Muscle of leg (tissue), 11 donors: ENCODE data around the gene PAX6. TPM values are rescaled to one million over a fixed set of nuclear protein-coding genes. Genes with fewer than 3 reads are reported as not detected.
"Not testable (repeated sequence)": the region's sequence is repeated elsewhere in the genome, so short reads cannot be mapped to it uniquely, and the experiment has no call there.

ENCODE experiments used
- DNase-seq: peaks from one replicate; pipeline ENCODE4 v3.0.0; 2013
- H3K27ac ChIP-seq: one replicate; pipeline ENCODE4 v1.5.1; 2013; ENCODE audit warnings: mild to moderate bottlenecking, low read length, control low read depth
- H3K27me3 ChIP-seq: one replicate; pipeline ENCODE4 v1.6.1; 2013; ENCODE audit warnings: low read length; ENCODE audit not compliant: control insufficient read depth, insufficient read depth
- H3K36me3 ChIP-seq: one replicate; pipeline ENCODE4 v1.6.1; 2013; ENCODE audit warnings: low read length; ENCODE audit not compliant: control insufficient read depth, insufficient read depth
- H3K4me1 ChIP-seq: one replicate; pipeline ENCODE4 v1.6.1; 2013; ENCODE audit warnings: low read length; ENCODE audit not compliant: control insufficient read depth, insufficient read depth
- H3K4me3 ChIP-seq: one replicate; pipeline ENCODE4 v1.5.1; 2013; ENCODE audit warnings: low read length, control low read depth
- H3K9me3 ChIP-seq: replicated peaks from 2 replicates; pipeline ENCODE4 v1.6.1; 2013; ENCODE audit warnings: low read depth, low read length; ENCODE audit not compliant: control insufficient read depth
- WGBS: methylation state at CpG from one replicate; pipeline ENCODE4 v1.1.5; 2013; ENCODE audit warnings: missing lambda C conversion rate; ENCODE audit not compliant: insufficient coverage; 5-methylcytosine and 5-hydroxymethylcytosine counted together
- polyA plus RNA-seq, 8 donors: library from polyadenylated mRNA; unstranded; fragments of 120-200 nt; gene quantifications; one replicate each; pipeline versions ENCODE4 v1.2.1 to v1.2.3, GENCODE V29; 2013; ENCODE audit warnings: inconsistent platforms in 1 of 8, low replicate concordance in 1 of 8; ENCODE audit not compliant: insufficient read length in 8 of 8, insufficient read depth in 1 of 8
- total RNA-seq: library from RNA; stranded (reverse); fragments of 120-200 nt; gene quantifications from one replicate; pipeline ENCODE4 v1.2.4, GENCODE V29; 2013

The PAX6 gene
- total and polyA plus RNA-seq, 9 donors = 0.15 to 0.65 (median 0.32) TPM; not detected in 1

DNA sequence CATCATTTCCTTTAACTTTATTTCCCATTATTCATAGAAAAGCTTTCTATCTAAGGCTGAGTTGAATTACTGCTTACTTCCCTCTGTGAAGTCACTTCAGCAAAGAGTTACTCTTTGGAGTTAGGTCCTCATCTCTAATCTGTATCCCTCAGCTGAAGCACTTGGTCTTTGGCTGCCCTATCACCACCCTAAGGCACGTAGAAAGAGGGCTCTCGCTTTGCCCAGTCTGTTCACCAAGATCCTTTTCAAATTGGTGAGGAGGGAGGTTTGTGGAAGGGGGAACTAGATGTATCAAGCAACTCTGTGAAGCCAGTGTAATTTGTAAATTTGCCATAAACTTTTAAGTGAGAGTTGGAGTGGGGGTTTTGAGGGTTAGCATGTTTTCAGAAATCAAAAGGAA, 43.4 kb downstream of the PAX6 start:
- no peaks in the 10 kb centered on the region for H3K36me3 ChIP-seq
- H3K27ac ChIP-seq = no peak overlapping the region
- H3K4me3 ChIP-seq = no peak overlapping the region
- no peaks in the 10 kb centered on the region for H3K27me3 ChIP-seq
- no peaks in the 10 kb centered on the region for H3K4me1 ChIP-seq
- no CpG with 5 or more reads among the region's 2 CpGs for WGBS
- DNase-seq = no peak
- no peaks in the 10 kb centered on the region for H3K9me3 ChIP-seq

- Histone ChIP-seq H3K4me3 (no peak overlapping the region), H3K9me3 (no peaks in the 10 kb centered on the region), H3K27me3 (no peaks in the 10 kb centered on the region), H3K27ac (no peak overlapping the region), H3K36me3 (no peaks in the 10 kb centered on the region), H3K4me1 (no peaks in the 10 kb centered on the region)
- WGBS = no CpG with 5 or more reads among the region's 3 CpGs
- no peak for DNase-seq
Observed at GRCh38 chr11:31767066-31767465, 44.1 kb downstream of the PAX6 start.

- no peaks in the 10 kb centered on the region for H3K4me1 ChIP-seq
- H3K36me3 ChIP-seq = no peaks in the 10 kb centered on the region
- H3K9me3 ChIP-seq = no peaks in the 10 kb centered on the region
- 20% methylated on average over 1 of the region's 5 CpGs for WGBS
- peak; percentile 13 for DNase-seq
- no peak overlapping the region for H3K27ac ChIP-seq
- no peak overlapping the region for H3K4me3 ChIP-seq
- H3K27me3 ChIP-seq = no peaks in the 10 kb centered on the region
Observed at GRCh38 chr11:31764766-31765165, 46.4 kb downstream of the PAX6 start.

DNA sequence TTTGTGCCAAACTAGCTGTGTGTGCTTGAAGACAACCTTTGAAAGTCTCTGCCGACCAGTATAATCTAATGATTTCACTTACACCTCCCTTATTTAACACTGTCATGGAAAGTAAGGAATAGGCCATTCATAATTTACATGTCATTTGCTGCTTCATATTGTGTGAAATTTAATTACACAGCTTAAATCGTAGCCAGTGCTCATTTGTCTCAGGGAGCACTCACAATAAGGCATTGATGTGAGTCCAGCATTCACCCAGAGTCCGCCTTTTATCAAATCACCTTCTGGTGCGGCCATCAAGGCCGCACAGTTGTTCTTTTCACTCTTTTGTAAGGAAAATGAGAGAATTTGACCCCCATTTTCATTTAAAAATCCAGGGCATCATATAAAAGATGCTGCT, 46.9 kb downstream of the PAX6 start:
- H3K27ac ChIP-seq = no peak overlapping the region
- no peak overlapping the region for H3K4me3 ChIP-seq
- no peak for DNase-seq
- no peaks in the 10 kb centered on the region for H3K9me3 ChIP-seq
- WGBS = no CpG with 5 or more reads among the region's 5 CpGs
- no peaks in the 10 kb centered on the region for H3K4me1 ChIP-seq
- no peaks in the 10 kb centered on the region for H3K36me3 ChIP-seq
- H3K27me3 ChIP-seq = no peaks in the 10 kb centered on the region

DNA sequence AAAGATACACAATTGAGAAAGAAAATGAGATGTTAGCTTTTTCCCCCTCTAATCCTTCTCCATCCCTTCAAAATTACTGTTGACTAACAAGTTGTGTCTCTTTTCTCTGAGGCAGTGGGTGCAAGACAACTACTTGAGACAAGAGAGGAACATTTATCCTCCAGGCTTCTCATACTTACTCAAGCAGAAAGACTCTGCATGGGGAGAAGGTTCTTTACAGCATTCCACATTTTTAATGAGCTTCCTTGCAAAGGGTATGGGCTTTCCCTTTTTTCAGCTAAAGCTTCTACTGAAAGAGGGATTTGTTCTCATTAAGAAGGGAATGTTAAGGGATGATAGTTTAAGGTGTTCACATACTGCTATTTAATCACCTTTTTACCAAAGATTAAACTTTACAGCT, 47.8 kb downstream of the PAX6 start:
- DNase-seq = no peak
- no peak overlapping the region for H3K27ac ChIP-seq

GRCh38 chr11:31761636-31762035, 49.5 kb downstream of the PAX6 start:
- H3K27me3 ChIP-seq = no peaks in the 10 kb centered on the region
- H3K27ac ChIP-seq = no peak overlapping the region
- WGBS = no CpG with 5 or more reads among the region's 1 CpG
- DNase-seq = no peak
- no peaks in the 10 kb centered on the region for H3K36me3 ChIP-seq
- no peak overlapping the region for H3K4me3 ChIP-seq
- no peaks in the 10 kb centered on the region for H3K4me1 ChIP-seq
- H3K9me3 ChIP-seq = no peaks in the 10 kb centered on the region

More for the DNA sequence above, 47.8 kb downstream of the PAX6 start:
- Histone ChIP-seq H3K4me1 (no peaks in the 10 kb centered on the region), H3K27me3 (no peaks in the 10 kb centered on the region), H3K9me3 (no peaks in the 10 kb centered on the region), H3K36me3 (no peaks in the 10 kb centered on the region), H3K4me3 (no peak overlapping the region)

- no peaks in the 10 kb centered on the region for H3K36me3 ChIP-seq
- H3K27me3 ChIP-seq = no peaks in the 10 kb centered on the region
- no peak overlapping the region for H3K4me3 ChIP-seq
- WGBS = no CpG with 5 or more reads among the region's 3 CpGs
- no peaks in the 10 kb centered on the region for H3K4me1 ChIP-seq
- no peak overlapping the region for H3K27ac ChIP-seq
- H3K9me3 ChIP-seq = no peaks in the 10 kb centered on the region
- peak; percentile 13 for DNase-seq
Observed at GRCh38 chr11:31757260-31757835, 53.8 kb downstream of the PAX6 start.

DNA sequence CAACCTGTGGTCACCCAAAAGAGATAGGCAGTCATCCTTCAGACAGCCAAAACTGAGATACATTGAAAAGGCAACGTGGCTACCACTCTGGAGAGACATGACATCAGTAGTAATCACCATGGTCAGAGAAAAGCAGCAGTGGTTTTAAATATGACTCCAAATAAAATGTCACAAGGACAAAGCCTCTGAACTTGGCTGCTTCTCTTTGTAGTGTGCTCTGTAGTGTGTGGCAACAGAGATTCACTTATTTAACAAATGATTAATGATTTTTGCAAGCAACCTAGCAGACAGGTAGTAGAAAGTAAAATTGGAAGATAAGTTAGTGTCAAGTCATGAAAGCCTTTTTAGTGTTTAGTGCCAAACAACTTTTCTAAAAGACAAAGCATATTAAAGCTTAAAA, 63.5 kb downstream of the PAX6 start:
- H3K27me3 ChIP-seq = no peaks in the 10 kb centered on the region
- no CpG with 5 or more reads among the region's 1 CpG for WGBS
- H3K4me3 ChIP-seq = no peak overlapping the region
- no peak for DNase-seq
- H3K4me1 ChIP-seq = no peaks in the 10 kb centered on the region
- no peak overlapping the region for H3K27ac ChIP-seq
- no peaks in the 10 kb centered on the region for H3K36me3 ChIP-seq
- H3K9me3 ChIP-seq = no peaks in the 10 kb centered on the region

DNA sequence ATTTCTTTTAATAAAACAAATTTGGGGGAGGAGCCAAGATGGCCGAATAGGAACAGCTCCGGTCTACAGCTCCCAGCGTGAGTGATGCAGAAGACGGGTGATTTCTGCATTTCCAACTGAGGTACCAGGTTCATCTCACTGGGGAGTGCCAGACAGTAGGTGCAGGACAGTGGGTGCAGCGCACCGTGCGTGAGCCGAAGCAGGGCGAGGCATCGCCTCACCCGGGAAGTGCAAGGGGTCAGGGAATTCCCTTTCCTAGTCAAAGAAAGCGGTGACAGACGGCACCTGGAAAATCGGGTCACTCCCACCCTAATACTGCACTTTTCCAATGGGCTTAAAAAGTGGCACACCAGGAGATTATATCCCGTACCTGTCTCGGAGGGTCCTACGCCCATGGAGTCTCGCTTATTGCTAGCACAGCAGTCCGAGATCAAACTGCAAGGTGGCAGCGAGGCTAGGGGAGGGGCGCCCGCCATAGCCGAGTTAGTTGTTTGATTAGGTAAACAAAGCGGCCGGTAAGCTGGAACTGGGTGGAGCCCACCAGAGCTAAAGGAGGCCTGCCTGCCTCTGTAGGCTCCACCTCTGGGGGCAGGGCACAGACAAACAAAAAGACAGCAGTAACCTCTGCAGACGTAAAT, 70.3 kb downstream of the PAX6 start:
- H3K36me3 ChIP-seq, DNase-seq, H3K4me1 ChIP-seq, H3K27me3 ChIP-seq, H3K27ac ChIP-seq, H3K9me3 ChIP-seq, H3K4me3 ChIP-seq: not testable (repeated sequence)
- WGBS = 98% methylated on average over 11 of the region's 26 CpGs

DNA sequence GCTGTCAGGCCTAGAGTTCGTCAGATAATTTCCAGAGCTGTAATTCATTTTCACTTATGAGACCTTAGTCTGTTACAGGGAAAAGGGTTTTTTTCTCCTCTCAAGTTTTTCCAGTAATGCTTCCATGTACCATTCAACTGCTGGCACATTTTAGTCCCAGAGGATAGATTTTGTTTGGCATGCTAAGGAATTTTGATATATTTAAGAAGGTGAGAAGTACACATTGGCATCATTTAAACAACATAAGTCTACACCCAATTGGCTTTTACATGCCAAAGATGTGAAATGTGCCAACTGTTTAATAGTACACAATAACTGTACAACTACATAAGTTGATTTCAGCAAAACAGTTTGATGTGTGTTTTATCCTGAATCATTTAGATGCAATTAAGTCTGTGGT, 71.0 kb downstream of the PAX6 start:
- WGBS = no CpG with 5 or more reads among the region's 1 CpG
- H3K36me3 ChIP-seq = no peaks in the 10 kb centered on the region
- H3K27me3 ChIP-seq = no peaks in the 10 kb centered on the region
- H3K4me3 ChIP-seq = no peak overlapping the region
- H3K4me1 ChIP-seq = no peaks in the 10 kb centered on the region
- H3K27ac ChIP-seq = no peak overlapping the region
- peaks cover 5% of the 10 kb centered on the region for H3K9me3 ChIP-seq
- no peak for DNase-seq
